Eye (tissue), 1 donor: ENCODE measurements around the gene QRICH2.
"Not testable (repeated sequence)": the region's sequence is repeated elsewhere in the genome, so short reads cannot be mapped to it uniquely, and the experiment has no call there.

ENCODE experiments used
- DNase-seq: peaks from one replicate; pipeline ENCODE4 v3.0.0-alpha.2; 2015

QRICH2 gene

GRCh38 chr17:76277300-76278267, 30.5 kb downstream of the QRICH2 start:
- DNase-seq = no peak

DNA sequence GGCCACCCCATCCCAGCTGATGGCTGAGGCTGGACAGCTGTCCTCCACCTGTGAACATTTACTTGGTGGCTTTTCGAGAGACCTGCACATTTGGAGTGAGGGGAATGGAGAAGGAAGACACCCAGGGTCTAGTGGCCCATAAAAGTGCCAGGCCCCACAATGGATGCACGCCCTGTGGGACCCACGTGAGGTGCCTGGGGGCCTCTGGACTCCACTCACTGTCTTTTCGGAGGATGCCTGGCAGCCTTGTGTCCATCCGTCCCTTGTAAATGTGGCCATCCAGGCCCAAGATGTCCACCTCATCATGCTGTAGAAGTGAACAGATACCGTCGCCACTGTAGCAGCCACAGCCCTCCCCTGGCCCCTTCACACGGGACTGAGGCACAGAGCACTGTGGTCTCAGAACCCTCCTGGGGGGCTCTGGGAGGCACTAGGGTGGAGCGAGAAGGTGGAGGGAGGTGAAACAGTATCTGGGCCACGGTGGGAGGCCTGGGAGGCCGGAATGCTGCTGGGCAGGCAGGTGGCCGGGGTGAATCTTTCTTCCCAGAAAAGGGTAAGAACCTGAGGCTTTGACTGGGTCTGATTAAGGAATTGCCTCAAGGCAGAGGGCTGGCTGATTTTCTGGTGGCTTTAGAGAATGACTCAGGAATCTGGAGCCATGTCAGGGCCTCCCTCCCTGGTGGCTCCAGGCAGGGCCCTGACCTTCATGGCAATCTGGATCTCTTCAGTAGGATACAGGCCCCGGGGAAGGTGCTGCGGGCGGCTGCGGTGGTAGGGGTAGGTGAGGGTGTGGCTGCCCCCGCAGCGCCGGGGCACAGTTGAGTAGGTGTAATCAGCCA, 31.4 kb downstream of the QRICH2 start:
- DNase-seq = no peak

GRCh38 chr17:76276069-76276431, 32.0 kb downstream of the QRICH2 start:
- no peak for DNase-seq

DNA sequence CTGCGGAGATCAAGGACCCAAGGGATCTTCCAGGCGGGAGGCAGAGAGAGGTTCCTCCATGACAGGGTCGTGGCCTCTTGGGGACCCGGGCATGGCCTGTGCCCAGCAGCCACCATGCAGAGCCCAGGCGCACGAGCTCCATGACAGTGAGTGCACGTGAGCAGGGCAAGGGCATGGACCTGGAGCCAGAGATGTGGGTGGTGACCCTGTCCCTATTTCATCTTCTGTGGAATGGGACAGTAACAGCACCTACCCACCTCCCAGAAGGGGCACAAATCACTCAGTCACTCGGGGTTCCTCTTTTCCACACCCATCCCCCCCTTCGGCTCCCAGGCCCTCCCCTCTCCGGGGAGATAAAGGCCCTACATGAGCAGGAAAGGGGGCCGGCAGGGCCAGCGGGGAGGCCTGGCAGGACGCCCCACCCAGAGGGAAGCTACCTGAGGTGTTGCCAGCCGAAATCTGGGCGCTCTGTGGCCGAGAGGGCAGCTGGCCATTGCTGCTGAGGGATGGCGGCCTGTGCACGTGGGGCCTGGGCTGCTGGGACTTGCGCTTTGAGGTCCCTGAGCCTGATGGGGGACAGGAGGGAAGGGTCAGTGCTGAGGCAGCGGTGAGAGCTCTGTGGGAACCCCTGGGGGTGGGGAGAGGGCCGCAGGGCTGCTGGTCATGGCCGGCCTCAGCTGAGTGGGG, 32.6 kb downstream of the QRICH2 start:
- no peak for DNase-seq

GRCh38 chr17:76274112-76274956, 33.7 kb downstream of the QRICH2 start:
- DNase-seq = no peak

DNA sequence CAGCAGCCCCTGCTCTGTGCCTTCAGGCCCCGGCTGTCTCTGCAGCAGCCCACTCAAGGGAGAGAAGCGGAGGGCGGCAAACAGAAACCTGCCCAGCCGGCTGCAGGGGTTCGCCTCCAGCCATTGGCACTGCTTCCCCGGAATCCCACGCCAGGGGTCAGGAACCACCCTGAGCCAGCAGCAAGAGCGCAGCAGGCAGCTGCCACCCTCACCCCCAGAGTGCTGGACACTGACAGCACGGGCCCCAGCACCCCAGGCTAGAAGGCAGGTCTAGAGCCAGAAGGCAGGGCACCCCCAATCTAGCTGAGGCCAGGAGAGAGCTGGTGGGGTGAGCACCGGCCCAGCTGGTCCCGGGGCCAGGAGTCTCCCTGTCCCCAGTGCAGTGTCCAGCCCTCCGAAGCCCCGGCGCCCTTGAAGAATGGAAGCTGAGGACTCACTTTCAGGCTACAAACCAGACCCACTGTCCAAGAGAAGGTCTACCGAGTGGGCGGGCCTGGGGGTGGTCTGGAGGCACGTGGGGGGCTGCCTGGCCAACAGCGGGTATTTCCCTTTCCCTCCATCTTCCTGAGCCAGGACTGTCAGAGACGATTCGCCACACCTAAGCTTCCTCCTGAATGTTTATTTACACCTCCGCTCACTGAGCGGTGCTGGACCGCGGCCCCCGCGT, 34.5 kb downstream of the QRICH2 start:
- DNase-seq = no peak

GRCh38 chr17:76272541-76273444, 35.3 kb downstream of the QRICH2 start:
- DNase-seq = peak; percentile 59

DNA sequence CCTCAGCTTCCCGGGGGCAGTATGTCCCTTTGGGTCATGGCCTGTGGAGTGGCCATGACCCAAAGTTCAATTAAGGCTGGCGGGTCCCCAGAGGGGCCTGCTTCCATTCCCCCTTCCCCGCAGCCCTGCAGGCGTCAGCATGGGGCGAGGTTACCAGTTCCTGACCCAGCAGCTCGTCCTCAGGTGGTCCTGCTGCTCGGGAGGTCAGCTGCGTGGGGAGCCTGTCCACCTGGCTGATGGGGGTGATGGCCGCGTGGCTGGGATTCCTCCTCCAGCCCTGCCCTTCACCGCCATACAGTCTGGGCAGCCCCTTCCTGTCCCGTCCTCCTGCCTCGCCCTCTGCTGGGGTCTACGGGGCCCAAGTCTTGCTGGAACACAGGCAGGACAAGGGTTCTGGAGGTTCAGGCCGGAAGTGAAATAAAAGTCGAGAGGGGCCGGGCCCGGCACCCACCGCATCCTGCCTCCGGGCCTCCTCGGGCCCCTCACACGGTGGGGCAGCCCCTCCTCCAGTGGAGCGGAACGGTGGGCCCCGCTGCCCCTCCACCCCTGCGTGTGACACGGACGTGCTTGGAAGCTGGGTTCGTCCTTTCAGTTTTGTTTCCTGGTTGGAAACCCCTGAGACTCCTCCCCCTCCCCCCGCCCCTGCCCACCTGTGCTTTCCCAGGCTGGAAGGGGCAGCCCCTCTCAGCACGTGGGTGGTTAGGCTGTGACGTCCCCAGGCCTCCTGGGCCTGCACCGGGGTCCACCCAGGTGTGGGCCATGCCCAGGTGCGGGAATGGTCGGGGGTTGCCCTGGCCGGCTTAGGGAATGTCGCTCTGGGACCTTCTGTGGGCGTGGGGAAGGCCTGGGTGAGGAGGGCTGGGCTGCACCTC, 36.2 kb downstream of the QRICH2 start:
- DNase-seq = peak; percentile 72

DNA sequence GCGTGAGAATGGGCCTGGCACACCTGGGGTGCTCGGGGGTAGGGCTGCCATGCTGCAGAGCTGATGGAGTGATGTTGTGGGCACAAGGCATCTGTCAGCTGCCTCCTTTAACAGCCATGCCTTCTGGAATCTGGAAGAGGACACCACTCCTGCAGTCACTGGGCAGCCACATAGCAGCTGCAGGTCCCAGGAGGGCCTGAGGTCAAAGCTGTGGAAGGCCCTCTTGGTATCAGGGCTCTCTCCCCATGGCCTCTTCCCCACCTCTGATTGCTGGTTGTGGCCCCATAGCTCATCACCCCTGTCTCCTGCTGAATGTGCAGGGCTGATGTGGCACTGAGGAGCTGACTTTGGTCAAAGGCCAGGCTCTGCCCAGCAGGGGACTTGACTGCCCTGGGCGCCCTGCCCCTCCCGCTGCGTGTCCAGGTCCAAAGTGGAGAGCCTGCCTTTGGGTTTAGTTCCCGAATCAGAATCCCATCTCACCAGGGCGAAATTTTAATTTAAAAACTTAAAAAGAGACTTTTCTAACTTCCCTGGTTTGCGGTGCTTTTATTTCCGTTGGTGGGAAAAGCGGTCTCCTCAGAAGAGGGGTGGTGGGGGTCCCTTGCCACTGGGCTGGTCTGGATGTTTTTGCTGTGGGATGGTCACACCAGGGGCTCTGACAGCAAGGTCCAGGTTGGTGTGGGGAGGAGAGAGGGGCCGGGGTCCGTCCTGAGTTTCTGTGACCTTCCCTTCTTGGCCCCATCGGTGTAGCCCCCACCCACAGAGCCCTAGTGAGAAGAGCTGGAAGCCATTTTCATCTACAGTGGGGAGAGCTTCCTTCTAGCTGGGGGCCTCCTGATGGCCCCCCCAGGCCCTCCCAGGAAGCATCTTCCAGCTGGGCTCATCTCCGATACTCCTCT, 37.1 kb downstream of the QRICH2 start:
- DNase-seq = no peak

DNA sequence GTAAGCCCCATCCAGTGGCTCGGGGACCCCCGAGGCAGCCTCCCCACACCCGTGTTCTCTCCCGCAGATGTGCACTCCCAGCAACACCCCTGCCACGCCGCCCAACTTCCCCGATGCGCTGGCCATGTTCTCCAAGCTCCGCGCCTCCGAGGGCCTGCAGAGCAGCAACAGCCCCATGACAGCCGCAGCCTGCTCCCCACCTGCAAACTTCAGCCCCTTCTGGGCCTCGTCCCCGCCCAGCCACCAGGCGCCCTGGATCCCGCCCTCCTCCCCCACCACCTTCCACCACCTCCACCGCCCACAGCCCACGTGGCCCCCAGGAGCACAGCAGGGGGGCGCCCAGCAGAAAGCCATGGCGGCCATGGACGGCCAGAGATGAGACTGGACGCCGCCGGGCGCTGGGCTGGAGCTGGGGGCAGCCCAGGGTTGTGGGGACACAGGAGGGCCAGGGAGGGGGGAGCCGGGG, 37.9 kb downstream of the QRICH2 start:
- no peak for DNase-seq

DNA sequence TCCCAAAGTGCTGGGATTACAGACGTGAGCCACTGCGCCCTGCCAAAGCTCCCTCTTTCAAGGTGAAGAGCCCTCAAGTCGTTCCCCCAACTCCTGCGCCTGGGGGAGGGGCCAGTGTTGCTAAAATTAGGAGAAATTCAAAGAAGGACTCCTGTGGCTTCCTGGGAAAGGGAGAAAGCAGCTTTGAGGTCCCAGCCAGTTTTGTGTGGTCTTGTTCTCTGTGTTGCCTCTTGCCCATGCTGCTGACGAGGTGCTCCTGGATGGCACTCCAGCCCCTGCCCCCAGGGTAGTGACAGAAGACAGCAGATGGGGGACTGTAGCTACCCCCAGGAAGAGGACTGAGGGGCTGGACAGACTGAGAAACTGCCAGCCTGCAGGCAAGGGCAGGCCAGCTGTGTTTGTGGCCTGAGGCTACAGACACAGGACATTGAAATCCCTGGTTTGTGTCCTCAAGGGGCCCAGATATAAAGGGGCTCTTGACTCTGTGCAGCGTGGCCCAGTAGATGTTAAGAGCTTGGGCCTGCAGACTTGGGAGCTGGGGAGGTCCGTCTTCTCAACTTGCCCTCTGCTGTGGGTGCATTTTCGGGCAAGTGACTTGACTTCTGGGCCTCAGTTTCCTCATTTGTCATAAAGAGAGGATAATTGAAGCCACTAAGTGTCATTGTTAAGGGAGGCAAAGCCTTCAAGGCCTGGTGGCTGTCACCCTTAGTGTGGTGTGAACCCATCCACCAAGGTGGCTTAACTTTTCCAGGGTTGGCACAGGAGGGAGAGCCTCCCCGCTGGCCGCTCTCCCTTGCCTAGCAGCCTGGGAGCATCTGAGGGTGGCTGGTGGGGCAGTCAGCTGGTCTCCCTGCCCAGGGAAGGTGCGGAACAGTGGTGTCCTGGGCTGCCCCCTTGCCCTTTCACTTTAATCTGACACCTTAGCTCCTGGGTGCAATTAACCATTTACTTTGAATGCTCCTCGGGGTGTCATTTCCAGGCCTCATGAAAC, 38.8 kb downstream of the QRICH2 start:
- DNase-seq = peak; percentile 18

- peak; percentile 42 for DNase-seq
Measured at GRCh38 chr17:76268015-76268749, 39.9 kb downstream of the QRICH2 start.

- not testable (repeated sequence) for DNase-seq
Measured at GRCh38 chr17:76267581-76268001, 40.5 kb downstream of the QRICH2 start.

DNA sequence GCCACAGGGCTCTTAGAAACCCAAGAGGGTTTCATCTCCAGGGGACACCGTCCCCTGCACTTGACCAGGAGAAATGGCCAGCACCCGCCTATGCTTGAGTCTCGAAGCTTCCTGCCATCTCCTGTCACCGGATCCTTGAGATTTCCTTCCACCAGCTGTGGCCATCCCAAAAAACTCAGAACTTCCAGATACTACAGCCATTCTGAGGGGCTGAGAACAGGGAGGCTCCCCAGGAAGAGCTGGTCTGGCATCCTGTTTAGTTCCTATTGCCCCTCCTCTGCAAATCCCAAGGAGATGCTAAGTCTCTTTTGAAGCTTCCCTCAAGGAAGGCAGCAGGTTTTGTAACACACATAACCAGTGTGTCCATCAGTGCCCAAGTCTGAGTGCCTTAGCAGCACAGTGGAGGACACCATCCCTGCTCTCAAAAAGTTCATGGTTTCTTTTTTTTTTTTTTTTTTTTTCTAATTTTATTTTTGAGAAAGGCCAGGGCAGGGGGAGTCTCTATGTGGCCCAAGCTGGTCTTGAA, 41.0 kb downstream of the QRICH2 start:
- no peak for DNase-seq

DNA sequence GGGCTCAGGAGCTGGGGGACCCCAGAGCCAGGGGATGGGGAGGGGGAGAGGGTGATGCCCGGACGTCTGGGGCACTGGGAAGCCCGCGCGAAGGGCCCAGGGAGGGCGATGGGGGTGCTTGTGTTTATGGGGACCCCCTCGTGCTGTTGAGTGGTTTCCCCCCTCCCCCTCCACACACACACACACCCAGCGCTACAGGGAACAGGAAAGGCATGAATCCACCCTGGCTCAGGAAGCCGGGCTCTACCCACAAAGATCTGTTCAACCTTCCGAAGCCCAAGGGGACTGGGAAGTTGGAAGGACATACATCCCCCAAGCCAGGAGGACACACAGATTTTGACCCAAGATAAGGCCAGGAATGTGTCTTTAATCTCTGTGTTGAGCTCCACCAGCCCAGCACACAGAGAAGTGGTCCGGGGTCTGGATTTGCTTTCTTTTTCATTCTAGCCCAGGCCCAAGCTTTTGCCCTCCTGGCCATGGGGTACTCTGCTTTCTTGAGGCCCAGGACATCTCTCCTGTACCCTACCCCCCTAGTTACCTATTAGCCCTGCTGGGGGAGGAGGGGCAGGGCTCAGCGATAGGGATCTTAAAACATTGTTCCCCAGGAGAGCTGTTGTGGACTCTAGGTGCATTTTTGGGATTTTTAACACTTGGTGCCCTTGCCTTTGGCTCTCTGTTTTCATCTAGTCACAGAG, 41.7 kb downstream of the QRICH2 start:
- DNase-seq = peak; percentile 43
